H1 (cell line): ENCODE results near the gene GPR161. TPM values are rescaled to one million over a fixed set of nuclear protein-coding genes. Genes with fewer than 3 reads are reported as not detected.

ENCODE experiments used
- CTCF ChIA-PET: fragments of 300-600 bp; sonication (Branson Sonifier 250); formaldehyde crosslinking; loops from one replicate; lab custom pipeline; 2021; ENCODE audit not compliant: partially characterized antibody; lab: Charles Lee
- POLR2A ChIA-PET: fragments of 300-600 bp; sonication (Branson Sonifier 250); formaldehyde crosslinking; loops from one replicate; lab custom pipeline; 2021; ENCODE audit warnings: inconsistent platforms; ENCODE audit not compliant: partially characterized antibody; lab: Charles Lee
- DNase-seq, 2 experiments: peaks; one replicate each; pipeline versions ENCODE4 v3.0.0 to v3.0.0-alpha.2; 2010 to 2022; ENCODE audit warnings: low spot score in 2 of 2, low read depth in 1 of 2, mixed read lengths in 1 of 2
- FAIRE-seq: peaks from 2 replicates; lab custom pipeline; 2011; peaks lifted over from hg19 to GRCh38; lab: Jason Lieb, UNC
- H2AFZ ChIP-seq: 2 replicates; pipeline ENCODE4 v1.8.1; 2012; ENCODE audit warnings: low read length, inconsistent platforms
- H2AK5ac ChIP-seq: 2 replicates; pipeline ENCODE4 v1.6.1; 2013; ENCODE audit warnings: low read depth, low read length
- H2BK120ac ChIP-seq: replicated peaks from 2 replicates; pipeline ENCODE3; 2013; ENCODE audit warnings: low read depth, low read length, inconsistent platforms
- H2BK12ac ChIP-seq: 2 replicates; pipeline ENCODE4 v1.6.1; 2013; ENCODE audit warnings: low read depth, low read length
- H2BK15ac ChIP-seq: 2 replicates; pipeline ENCODE4 v1.6.1; 2013; ENCODE audit warnings: low read length
- H2BK20ac ChIP-seq: 2 replicates; pipeline ENCODE4 v1.6.1; 2013; ENCODE audit warnings: low read length
- H2BK5ac ChIP-seq: 2 replicates; pipeline ENCODE4 v1.6.1; 2013; ENCODE audit warnings: low read depth, low read length
- H3K14ac ChIP-seq: 2 replicates; pipeline ENCODE4 v1.6.1; 2013; ENCODE audit warnings: inconsistent platforms; ENCODE audit not compliant: insufficient read length
- H3K18ac ChIP-seq: 2 replicates; pipeline ENCODE4 v1.6.1; 2013; ENCODE audit warnings: low read length; ENCODE audit errors: extremely low read depth
- H3K23ac ChIP-seq: 2 replicates; pipeline ENCODE4 v1.6.1; 2013; ENCODE audit warnings: inconsistent platforms; ENCODE audit not compliant: insufficient read length
- H3K23me2 ChIP-seq: 2 replicates; pipeline ENCODE4 v1.6.1; 2013; ENCODE audit warnings: low read depth, low read length
- H3K27ac ChIP-seq: 2 replicates; pipeline ENCODE4 v1.6.1; 2011; ENCODE audit warnings: low read depth, low read length, inconsistent platforms
- H3K27me3 ChIP-seq, 4 experiments: replicated peaks in 1 of 4; 1 replicate in 1 of 4; 2 replicates in 3 of 4; pipeline versions ENCODE4 v1.6.1 to v1.8.1; 2011 to 2013; ENCODE audit warnings: low read length in 3 of 4, mild to moderate bottlenecking in 3 of 4, inconsistent platforms in 2 of 4, mixed read lengths in 2 of 4, moderate library complexity in 1 of 4; ENCODE audit not compliant: control insufficient read depth in 3 of 4, insufficient read depth in 3 of 4; ENCODE audit errors: extremely low read depth in 1 of 4
- H3K36me3 ChIP-seq, 4 experiments: 2 replicates each; pipeline versions ENCODE4 v1.6.1 to v1.8.1; 2011 to 2013; ENCODE audit warnings: mild to moderate bottlenecking in 4 of 4, low read length in 3 of 4, moderate library complexity in 2 of 4, control low read depth in 1 of 4, inconsistent platforms in 1 of 4; ENCODE audit not compliant: insufficient read depth in 4 of 4, control insufficient read depth in 2 of 4
- H3K4ac ChIP-seq: replicated peaks from 2 replicates; pipeline ENCODE3; 2013; ENCODE audit warnings: low read length, low read depth, mixed read lengths, inconsistent platforms; ENCODE audit not compliant: insufficient read length
- H3K4me1 ChIP-seq, 4 experiments: replicated peaks in 1 of 4; 1 replicate in 1 of 4; 2 replicates in 3 of 4; pipeline versions ENCODE4 v1.6.1 to v1.8.1; 2011 to 2013; ENCODE audit warnings: low read length in 3 of 4, inconsistent platforms in 2 of 4, mixed read lengths in 1 of 4; ENCODE audit not compliant: insufficient read depth in 4 of 4, control insufficient read depth in 3 of 4
- H3K4me2 ChIP-seq, 2 experiments: 2 replicates each; pipeline versions ENCODE4 v1.6.1 to v1.8.1; 2011 to 2013; ENCODE audit warnings: low read depth in 2 of 2, low read length in 2 of 2, control low read depth in 1 of 2, inconsistent platforms in 1 of 2, mild to moderate bottlenecking in 1 of 2; ENCODE audit not compliant: insufficient read depth in 1 of 2
- H3K4me3 ChIP-seq, 4 experiments: fragments of 200-600, 300-600 bp in 1 of 4; sonication (generic), shearing (Covaris generic), sonication (Bioruptor Twin) in 1 of 4; 2 replicates each; pipeline versions ENCODE4 v1.5.1 to v1.8.1; 2011 to 2016; ENCODE audit warnings: low read length in 4 of 4, low read depth in 3 of 4, control low read depth in 2 of 4, inconsistent platforms in 2 of 4, mild to moderate bottlenecking in 2 of 4, mixed read lengths in 1 of 4, moderate library complexity in 1 of 4; ENCODE audit not compliant: insufficient read depth in 2 of 4; ENCODE audit errors: extremely low read depth in 1 of 4
- H3K56ac ChIP-seq: replicated peaks from 2 replicates; pipeline ENCODE3; 2013; ENCODE audit warnings: low read depth, mild to moderate bottlenecking, mixed read lengths, low read length, inconsistent platforms; ENCODE audit not compliant: insufficient read length
- H3K79me1 ChIP-seq: 2 replicates; pipeline ENCODE4 v1.6.1; 2013; ENCODE audit warnings: low read depth, low read length, control low read depth
- H3K79me2 ChIP-seq, 2 experiments: 2 replicates each; pipeline versions ENCODE4 v1.6.1 to v1.8.1; 2012 to 2013; ENCODE audit warnings: low read length in 2 of 2, mild to moderate bottlenecking in 2 of 2, inconsistent platforms in 1 of 2; ENCODE audit not compliant: insufficient read depth in 2 of 2, control insufficient read depth in 1 of 2
- H3K9ac ChIP-seq, 4 experiments: replicated peaks in 1 of 4; 1 replicate in 1 of 4; 2 replicates in 3 of 4; pipeline versions ENCODE4 v1.6.1 to v1.8.1; 2011 to 2013; ENCODE audit warnings: low read depth in 3 of 4, low read length in 3 of 4, control low read depth in 2 of 4, mild to moderate bottlenecking in 2 of 4, moderate library complexity in 2 of 4, inconsistent platforms in 1 of 4; ENCODE audit errors: extremely low read depth in 1 of 4
- H3K9me3 ChIP-seq, 2 experiments: 2 replicates each; pipeline versions ENCODE4 v1.6.1 to v1.8.1; 2012 to 2013; ENCODE audit warnings: mild to moderate bottlenecking in 2 of 2, moderate library complexity in 2 of 2, control low read depth in 1 of 2, inconsistent platforms in 1 of 2, low read depth in 1 of 2, low read length in 1 of 2, mixed read lengths in 1 of 2; ENCODE audit not compliant: insufficient read depth in 2 of 2
- H4K20me1 ChIP-seq, 2 experiments: replicated peaks in 1 of 2; 2 replicates each; pipeline versions ENCODE3 to v1.8.1; 2011 to 2013; ENCODE audit warnings: inconsistent platforms in 2 of 2, low read length in 2 of 2, mild to moderate bottlenecking in 1 of 2; ENCODE audit not compliant: insufficient read depth in 2 of 2, control insufficient read depth in 1 of 2
- H4K5ac ChIP-seq: 2 replicates; pipeline ENCODE4 v1.6.1; 2013; ENCODE audit warnings: low read length, low read depth, mixed read lengths, inconsistent platforms; ENCODE audit not compliant: insufficient read length
- H4K8ac ChIP-seq: 2 replicates; pipeline ENCODE4 v1.8.0; 2013; ENCODE audit warnings: mild to moderate bottlenecking, moderate library complexity, low read length, inconsistent platforms; ENCODE audit not compliant: insufficient read depth; ENCODE audit errors: extremely low read depth
- H4K91ac ChIP-seq: replicated peaks from 2 replicates; pipeline ENCODE3; 2013; ENCODE audit warnings: low read length, mixed read lengths, inconsistent platforms; ENCODE audit not compliant: insufficient read length
- RAD21 ChIP-seq, 2 experiments: IDR thresholded peaks in 1 of 2; conservative IDR thresholded peaks in 1 of 2; 2 replicates each; pipeline ENCODE4 v1.6.1; 2011; ENCODE audit warnings: low read depth in 2 of 2, low read length in 2 of 2, improper control_type of control experiment in 1 of 2, inconsistent platforms in 1 of 2, mild to moderate bottlenecking in 1 of 2, moderate library complexity in 1 of 2
- SIRT6 ChIP-seq: IDR thresholded peaks from one replicate; pipeline ENCODE4 v1.7.1; 2012; ENCODE audit warnings: low read length, inconsistent platforms
- WGBS, 2 experiments: shearing (Covaris generic) in 1 of 2; methylation state at CpG; one replicate each; pipeline versions ENCODE4 v1.1.6 to v1.1.7; 2013 to 2015; ENCODE audit warnings: low lambda C conversion rate in 2 of 2, mixed read lengths in 2 of 2, inconsistent platforms in 1 of 2, low coverage in 1 of 2, missing lambda C conversion rate in 1 of 2; ENCODE audit not compliant: insufficient replicate concordance in 2 of 2, insufficient coverage in 1 of 2, insufficient read length in 1 of 2; ENCODE audit errors: extremely low coverage in 1 of 2, missing lambda C conversion rate in 1 of 2; 5-methylcytosine and 5-hydroxymethylcytosine counted together
- polyA plus RNA-seq, 7 experiments: library from polyadenylated mRNA; depleted of rRNA in 3 of 7; stranded (reverse) in 5 of 7; unstranded in 2 of 7; fragments of >200 nt in 5 of 7; fragments of 200-250 nt in 2 of 7; gene quantifications; 1 replicate in 5 of 7; 2 replicates in 1 of 7; 4 replicates in 1 of 7; pipeline versions ENCODE4 v1.2.1 to v1.2.3, GENCODE V29; 2011 to 2013; ENCODE audit warnings: missing spikeins in 2 of 7, mixed read lengths in 2 of 7
- total RNA-seq: library from RNA; stranded (reverse); fragmentation: NEBNext Ultra II Directional; extraction: Animal tissue kit (Norgen Biotek cat#: 25700); gene quantifications from 2 replicates; pipeline ENCODE4 v1.2.1, GENCODE V29; 2021

Gene GPR161
- total and polyA plus RNA-seq, 2 of the 8 experiments (the other 6 are each of a cell fraction or from before 2014, with no cell fraction given) = 13.7 to 16.8 TPM

- 88% methylated on average over 6 of the region's 6 CpGs; no CpG with 5 or more reads in 1 of the 2 experiments for WGBS, 2 experiments
Observed at GRCh38 chr1:168105846-168106245, 30.9 kb downstream of the GPR161 start.

More at GRCh38 chr1:168105846-168106245, 30.9 kb downstream of the GPR161 start:
- Histone ChIP-seq H3K4me2 (no peak overlapping the region), H3K9me3 (no peaks in the 10 kb centered on the region), H4K91ac (no peak overlapping the region), H3K79me2 (no peaks in the 10 kb centered on the region), H3K4me1 (peaks cover 0 to 4% (median 3%) of the 10 kb centered on the region in 4 experiments; a peak in 2 of 7 replicates), H3K56ac (no peak overlapping the region), H3K23me2 (no peaks in the 10 kb centered on the region), H3K79me1 (no peaks in the 10 kb centered on the region), H2BK15ac (no peak overlapping the region), H2BK5ac (no peak overlapping the region), H3K4ac (no peak overlapping the region), H3K18ac (no peak overlapping the region), H4K20me1 (no peaks in the 10 kb centered on the region), H3K27ac (no peak overlapping the region), H3K9ac (no peak overlapping the region), H3K14ac (no peak overlapping the region), H3K27me3 (no peaks in the 10 kb centered on the region; a peak in 1 of 7 replicates), H3K4me3 (no peak overlapping the region), H3K23ac (no peak overlapping the region), H2BK120ac (no peak overlapping the region), H2BK20ac (no peak overlapping the region), H2AK5ac (no peak overlapping the region), H4K8ac (no peak overlapping the region), H2BK12ac (no peak overlapping the region), H3K36me3 (peaks cover 0 to 3% (median 0%) of the 10 kb centered on the region in 4 experiments; a peak in 1 of 8 replicates), H2AFZ (no peak overlapping the region), H4K5ac (no peak overlapping the region)
- DNase-seq = no peak
- CTCF ChIA-PET = interaction anchor here (0.9 to 8.3 kb wide), 7 partner anchors 11 to 136 kb away, joined by 3 to 76 read pairs (median 6); no protein-coding TSS in a partner anchor
- TF ChIP-seq SIRT6 = no peak
- TF ChIP-seq RAD21 (IDR thresholded peaks at IDR 0.05 in 1 of 2, conservative IDR thresholded peaks at IDR 0.05 in 1 of 2; ENCODE audit: low read depth in 2 of 2, low read length in 2 of 2) = no peak
- POLR2A ChIA-PET = no interaction called here
- FAIRE-seq = no peak
